OCI-LY1 (cell line): Measurements from ENCODE around the gene RFC5.
A peak's percentile ranks its signal among the peaks of the same experiment; 100 is the strongest.

Source experiments
- H2AFZ ChIP-seq: fragments of 200-600 bp; sonication (generic), shearing (Covaris generic); 2 replicates; pipeline ENCODE4 v1.6.0; 2014; ENCODE audit warnings: antibody characterized with exemption, mild to moderate bottlenecking, low read length
- H3F3A ChIP-seq: fragments of 200-600 bp; sonication (generic), shearing (Covaris generic); 2 replicates; pipeline ENCODE4 v1.6.0; 2014; ENCODE audit warnings: mild to moderate bottlenecking, antibody characterized with exemption, low read length, moderate library complexity; ENCODE audit not compliant: insufficient read depth
- H3K27ac ChIP-seq: fragments of 200-600 bp; sonication (generic); 2 replicates; pipeline ENCODE4 v1.5.1; 2014; ENCODE audit warnings: low read length, mixed run types, mild to moderate bottlenecking, low read depth; ENCODE audit not compliant: poor library complexity, severe bottlenecking
- H3K27me3 ChIP-seq: fragments of 200-600 bp; sonication (generic); 2 replicates; pipeline ENCODE4 v1.6.0; 2014; ENCODE audit warnings: antibody characterized with exemption, mild to moderate bottlenecking, low read length, moderate library complexity; ENCODE audit not compliant: insufficient read depth
- H3K36me3 ChIP-seq: fragments of 200-600 bp; sonication (generic); 2 replicates; pipeline ENCODE4 v1.6.1; 2014; ENCODE audit warnings: mild to moderate bottlenecking, antibody characterized with exemption, low read length, moderate library complexity, mixed read lengths; ENCODE audit not compliant: insufficient read depth
- H3K4me1 ChIP-seq: fragments of 200-600 bp; sonication (generic); 2 replicates; pipeline ENCODE4 v1.5.1; 2014; ENCODE audit warnings: mild to moderate bottlenecking, low read length, moderate library complexity; ENCODE audit not compliant: insufficient read depth, severe bottlenecking
- H3K4me2 ChIP-seq: fragments of 200-600 bp; sonication (generic), shearing (Covaris generic); 2 replicates; pipeline ENCODE4 v1.6.1; 2014; ENCODE audit warnings: low read length
- H3K4me3 ChIP-seq: fragments of 200-600 bp; sonication (generic); 2 replicates; pipeline ENCODE4 v1.5.1; 2014; ENCODE audit warnings: low read length, low read depth, mild to moderate bottlenecking, mixed read lengths; ENCODE audit not compliant: poor library complexity, severe bottlenecking
- H3K79me2 ChIP-seq: fragments of 200-600 bp; shearing (Covaris generic); 2 replicates; pipeline ENCODE4 v1.6.1; 2016; ENCODE audit warnings: mixed run types, low read length, mixed read lengths; ENCODE audit not compliant: insufficient read depth
- H3K9ac ChIP-seq: fragments of 200-600 bp; sonication (generic), shearing (Covaris generic); 2 replicates; pipeline ENCODE4 v1.6.1; 2014; ENCODE audit warnings: mild to moderate bottlenecking, low read length, mixed read lengths
- H3K9me2 ChIP-seq: fragments of 200-600 bp; sonication (generic), shearing (Covaris generic); 2 replicates; pipeline ENCODE4 v1.6.1; 2014; ENCODE audit warnings: low read depth, mild to moderate bottlenecking, low read length, mixed read lengths
- H3K9me3 ChIP-seq: fragments of 200-600 bp; shearing (Covaris generic); 2 replicates; pipeline ENCODE4 v1.6.1; 2014; ENCODE audit warnings: low read length, mixed read lengths
- H4K20me1 ChIP-seq: fragments of 200-600 bp; sonication (generic), shearing (Covaris generic); 2 replicates; pipeline ENCODE4 v1.6.0; 2016; ENCODE audit warnings: mild to moderate bottlenecking, low read length; ENCODE audit not compliant: insufficient read depth
- EZH2 ChIP-seq: fragments of 200-600 bp; sonication (generic), shearing (Covaris generic); IDR thresholded peaks from 2 replicates; pipeline ENCODE4 v1.8.0; 2017; ENCODE audit warnings: borderline replicate concordance, mixed run types, mild to moderate bottlenecking, antibody characterized with exemption, low read length, moderate library complexity, mixed read lengths
- TF ChIP-seq, protein P1 (sequence below): fragments of 200-600 bp; sonication (generic), shearing (Covaris generic); IDR thresholded peaks from 2 replicates; pipeline ENCODE4 v1.5.1; 2017; ENCODE audit warnings: mild to moderate bottlenecking, antibody characterized with exemption, low read length, moderate library complexity, mixed read lengths

The RFC5 gene, protein sequence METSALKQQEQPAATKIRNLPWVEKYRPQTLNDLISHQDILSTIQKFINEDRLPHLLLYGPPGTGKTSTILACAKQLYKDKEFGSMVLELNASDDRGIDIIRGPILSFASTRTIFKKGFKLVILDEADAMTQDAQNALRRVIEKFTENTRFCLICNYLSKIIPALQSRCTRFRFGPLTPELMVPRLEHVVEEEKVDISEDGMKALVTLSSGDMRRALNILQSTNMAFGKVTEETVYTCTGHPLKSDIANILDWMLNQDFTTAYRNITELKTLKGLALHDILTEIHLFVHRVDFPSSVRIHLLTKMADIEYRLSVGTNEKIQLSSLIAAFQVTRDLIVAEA

DNA sequence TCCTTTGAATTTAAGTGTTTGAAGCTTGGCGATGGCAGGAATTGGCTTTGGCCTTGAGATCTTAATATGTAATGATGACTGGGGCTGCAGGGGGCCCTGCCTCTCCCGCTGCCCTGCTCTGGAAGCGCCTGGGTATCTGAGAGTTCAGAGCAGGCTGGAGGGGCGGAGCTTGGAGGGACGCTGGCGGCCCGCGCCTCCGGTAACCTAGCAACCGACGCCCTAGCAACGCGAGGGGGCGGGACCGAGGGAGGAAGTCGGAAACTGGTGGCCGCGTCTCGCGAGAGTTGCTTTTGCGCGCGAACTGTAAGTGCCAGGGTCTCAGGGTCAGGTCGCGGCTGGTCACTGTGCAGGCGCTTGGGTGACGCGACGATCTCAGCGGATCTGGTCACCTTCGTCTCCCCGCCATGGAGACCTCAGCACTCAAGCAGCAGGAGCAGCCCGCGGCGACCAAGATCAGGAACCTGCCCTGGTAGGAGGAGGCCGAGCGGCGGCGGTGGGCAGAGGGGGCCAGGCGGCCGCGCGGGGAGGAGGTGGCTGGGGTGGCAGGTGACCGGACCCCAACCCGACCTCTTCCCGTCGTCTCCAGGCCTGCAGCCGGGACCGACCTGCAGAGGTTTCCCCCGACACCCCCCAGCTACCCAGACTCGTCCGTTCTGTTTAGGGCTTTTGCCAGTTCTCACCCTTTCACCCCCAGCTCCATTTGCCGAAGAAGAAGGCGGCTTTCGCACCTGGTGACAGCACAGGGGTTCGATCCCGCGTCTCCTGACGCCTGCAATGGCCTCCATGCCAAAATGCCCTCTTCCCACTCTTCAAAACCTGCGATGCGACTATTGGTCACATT lies at the start of gene RFC5:
RFC5 (plus strand) TSS at position 280 of the 841 bp plus-strand sequence; CDS start at position 405, 125 bp downstream.
- Histone ChIP-seq H3K4me1 (peaks cover 19% of the 10 kb centered on the region), H3K4me3 (peak within 1 kb of the TSS; percentile 76), H3K9me2 (no peaks in the 10 kb centered on the region), H3K9ac (peak within 1 kb of the TSS; percentile 79), H3K9me3 (no peaks in the 10 kb centered on the region), H3K36me3 (peaks cover 33% of the 10 kb centered on the region), H3K4me2 (peak within 1 kb of the TSS; percentile 75), H3K27ac (no peak within 1 kb of the TSS), H2AFZ (no peak within 1 kb of the TSS), H4K20me1 (no peaks in the 10 kb centered on the region), H3K79me2 (peaks cover 10% of the 10 kb centered on the region; the same call in 1 of the 2 replicates), H3F3A (no peaks in the 10 kb centered on the region), H3K27me3 (no peaks in the 10 kb centered on the region)
- TF ChIP-seq, protein P1, sequence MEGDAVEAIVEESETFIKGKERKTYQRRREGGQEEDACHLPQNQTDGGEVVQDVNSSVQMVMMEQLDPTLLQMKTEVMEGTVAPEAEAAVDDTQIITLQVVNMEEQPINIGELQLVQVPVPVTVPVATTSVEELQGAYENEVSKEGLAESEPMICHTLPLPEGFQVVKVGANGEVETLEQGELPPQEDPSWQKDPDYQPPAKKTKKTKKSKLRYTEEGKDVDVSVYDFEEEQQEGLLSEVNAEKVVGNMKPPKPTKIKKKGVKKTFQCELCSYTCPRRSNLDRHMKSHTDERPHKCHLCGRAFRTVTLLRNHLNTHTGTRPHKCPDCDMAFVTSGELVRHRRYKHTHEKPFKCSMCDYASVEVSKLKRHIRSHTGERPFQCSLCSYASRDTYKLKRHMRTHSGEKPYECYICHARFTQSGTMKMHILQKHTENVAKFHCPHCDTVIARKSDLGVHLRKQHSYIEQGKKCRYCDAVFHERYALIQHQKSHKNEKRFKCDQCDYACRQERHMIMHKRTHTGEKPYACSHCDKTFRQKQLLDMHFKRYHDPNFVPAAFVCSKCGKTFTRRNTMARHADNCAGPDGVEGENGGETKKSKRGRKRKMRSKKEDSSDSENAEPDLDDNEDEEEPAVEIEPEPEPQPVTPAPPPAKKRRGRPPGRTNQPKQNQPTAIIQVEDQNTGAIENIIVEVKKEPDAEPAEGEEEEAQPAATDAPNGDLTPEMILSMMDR: no peak
- no peak for TF ChIP-seq EZH2

DNA sequence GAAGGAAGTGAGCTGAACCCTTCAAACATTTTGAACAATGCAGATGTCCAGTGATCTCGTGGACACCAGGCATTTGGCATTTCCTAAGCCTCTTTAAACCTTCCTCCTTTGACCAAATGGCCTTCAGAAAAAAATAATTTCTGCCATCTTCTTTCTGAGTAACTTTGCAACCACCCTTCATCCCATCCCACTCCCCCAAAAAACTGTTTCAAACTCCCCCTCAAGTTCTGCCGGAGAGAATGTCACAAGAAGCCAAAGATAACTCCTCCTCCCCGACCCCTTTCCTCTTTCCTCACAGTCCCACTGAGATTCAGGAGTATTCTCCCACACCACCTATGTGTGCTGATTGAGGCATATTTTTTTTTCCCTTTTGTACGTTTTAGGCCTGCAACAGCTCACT lies 49.5 kb upstream of the RFC5 start:
- no peaks in the 10 kb centered on the region for H3F3A ChIP-seq
- peak overlapping the region; percentile 84; the same call in 1 of the 2 replicates for H3K4me2 ChIP-seq
- H3K9me3 ChIP-seq: peaks cover 6% of the 10 kb centered on the region; the same call in 1 of the 2 replicates
- H3K9me2 ChIP-seq: no peaks in the 10 kb centered on the region
- TF ChIP-seq, protein P1: no peak
- TF ChIP-seq EZH2: no peak
- no peak overlapping the region for H3K9ac ChIP-seq
- no peaks in the 10 kb centered on the region for H4K20me1 ChIP-seq
- no peaks in the 10 kb centered on the region for H3K36me3 ChIP-seq
- no peaks in the 10 kb centered on the region for H3K79me2 ChIP-seq
- H3K4me1 ChIP-seq: peaks cover 20% of the 10 kb centered on the region
- H3K27ac ChIP-seq: no peak overlapping the region
- peaks cover 5% of the 10 kb centered on the region for H3K27me3 ChIP-seq
- H3K4me3 ChIP-seq: no peak overlapping the region
- H2AFZ ChIP-seq: no peak overlapping the region

DNA sequence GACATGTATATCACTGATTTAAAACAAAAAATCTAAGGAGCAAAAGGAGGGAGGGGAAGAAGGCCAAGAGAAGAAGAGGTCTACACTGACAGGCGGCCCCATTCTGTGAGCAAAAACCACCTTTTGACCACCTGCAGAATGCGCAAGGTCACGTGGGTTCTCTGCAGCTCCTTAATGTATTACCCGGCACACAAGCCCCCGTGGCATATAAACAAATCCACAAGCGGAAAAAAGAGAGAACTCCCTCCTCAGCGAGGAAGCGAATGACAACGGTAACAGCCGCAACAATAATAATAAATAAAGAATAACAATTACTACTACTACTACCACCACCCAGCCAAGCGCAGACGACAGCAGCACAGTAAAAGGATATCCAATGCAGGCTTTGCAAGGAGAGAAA lies 49.0 kb upstream of the RFC5 start:
- H2AFZ ChIP-seq: no peak overlapping the region
- H3K27me3 ChIP-seq: peaks cover 5% of the 10 kb centered on the region
- H3K4me2 ChIP-seq: peak overlapping the region; percentile 84; the same call in 1 of the 2 replicates
- H3F3A ChIP-seq: no peaks in the 10 kb centered on the region
- H4K20me1 ChIP-seq: no peaks in the 10 kb centered on the region
- H3K9ac ChIP-seq: no peak overlapping the region
- no peaks in the 10 kb centered on the region for H3K9me2 ChIP-seq
- no peak overlapping the region for H3K27ac ChIP-seq
- H3K36me3 ChIP-seq: no peaks in the 10 kb centered on the region
- H3K4me3 ChIP-seq: peak overlapping the region; percentile 72
- no peak for TF ChIP-seq EZH2
- TF ChIP-seq, protein P1: no peak
- peaks cover 6% of the 10 kb centered on the region; the same call in 1 of the 2 replicates for H3K9me3 ChIP-seq
- no peaks in the 10 kb centered on the region for H3K79me2 ChIP-seq
- peaks cover 20% of the 10 kb centered on the region for H3K4me1 ChIP-seq
